Spleen (tissue), 11 donors: ENCODE results near the gene ZBTB17. TPM values are rescaled to one million over a fixed set of nuclear protein-coding genes. Genes with fewer than 3 reads are reported as not detected.
"Not testable (repeated sequence)": the region's sequence is repeated elsewhere in the genome, so short reads cannot be mapped to it uniquely, and the experiment has no call there.

Source experiments
- DNase-seq: peaks from one replicate; pipeline ENCODE4 v3.0.0-alpha.2; 2020
- H3K27ac ChIP-seq, 8 donors: fragments of 200-600 bp; sonication (generic) in 7 of 8; 1 replicate in 4 of 8; 2 replicates in 4 of 8; pipeline versions ENCODE4 v1.5.0 to v1.8.0; 2016 to 2021; ENCODE audit warnings: inconsistent platforms in 4 of 8, mild to moderate bottlenecking in 4 of 8, moderate library complexity in 1 of 8
- H3K27me3 ChIP-seq, 7 donors: fragments of 200-600 bp; sonication (generic) in 6 of 7; replicated peaks in 1 of 7; 1 replicate in 4 of 7; 2 replicates in 3 of 7; pipeline versions ENCODE4 v1.5.0 to v1.8.0; 2016 to 2021; ENCODE audit warnings: inconsistent platforms in 3 of 7, mild to moderate bottlenecking in 1 of 7
- H3K36me3 ChIP-seq, 6 donors: fragments of 200-600 bp; sonication (generic) in 5 of 6; 1 replicate in 4 of 6; 2 replicates in 2 of 6; pipeline versions ENCODE4 v1.5.0 to v1.8.0; 2016 to 2021; ENCODE audit warnings: inconsistent platforms in 2 of 6
- H3K4me1 ChIP-seq, 6 donors: fragments of 200-600 bp; sonication (generic) in 5 of 6; 1 replicate in 3 of 6; 2 replicates in 3 of 6; pipeline versions ENCODE4 v1.5.0 to v1.8.0; 2016 to 2021; ENCODE audit warnings: inconsistent platforms in 3 of 6
- H3K4me3 ChIP-seq, 8 donors: fragments of 200-600 bp; sonication (generic) in 7 of 8; 1 replicate in 4 of 8; 2 replicates in 4 of 8; pipeline versions ENCODE4 v1.5.0 to v1.8.0; 2016 to 2021; ENCODE audit warnings: inconsistent platforms in 4 of 8, mild to moderate bottlenecking in 4 of 8, moderate library complexity in 2 of 8
- H3K9me3 ChIP-seq, 8 donors: fragments of 200-600 bp; sonication (generic) in 7 of 8; 1 replicate in 4 of 8; 2 replicates in 4 of 8; pipeline versions ENCODE4 v1.5.0 to v1.8.0; 2016 to 2021; ENCODE audit warnings: inconsistent platforms in 4 of 8
- POLR2A ChIP-seq, 3 donors: fragments of 450-650 bp; IDR thresholded peaks; one replicate each; pipeline ENCODE4 v1.5.1; 2017; ENCODE audit warnings: antibody characterized with exemption in 3 of 3, mild to moderate bottlenecking in 1 of 3
- POLR2AphosphoS5 ChIP-seq, 3 donors: sonication (generic); formaldehyde crosslinking; IDR thresholded peaks; one replicate each; pipeline ENCODE4 v1.5.1; 2017; ENCODE audit warnings: antibody characterized with exemption in 3 of 3
- WGBS, 5 donors: extraction: QIAGEN DNeasy Blood & Tissue Kit in 3 of 5; methylation state at CpG; one replicate each; pipeline versions ENCODE4 v1.1.5 to v1.1.7; 2013 to 2018; 5-methylcytosine and 5-hydroxymethylcytosine counted together
- intact Hi-C: fragments of 100-400 bp; cut with DNase I; formaldehyde crosslinking; loops from one replicate; pipeline ENCODE4 v1.15.0; 2023; ENCODE audit warnings: low total_unique reads
- polyA plus RNA-seq, 3 donors: library from polyadenylated mRNA; stranded (reverse); fragments of 200-250 nt; gene quantifications; one replicate each; pipeline ENCODE4 v1.2.1, GENCODE V29; 2013
- total RNA-seq, 7 donors: library from RNA; depleted of rRNA in 3 of 7; stranded (reverse); fragments of >200 nt in 3 of 7; fragmentation: NEBNext Ultra II Directional in 4 of 7; extraction: Animal tissue kit (Norgen Biotek cat#: 25700) in 4 of 7; gene quantifications; one replicate each; pipeline versions ENCODE4 v1.1.0 to v1.2.1, GENCODE V29; 2016 to 2021
- TF ChIP-seq, protein P1 (sequence below), 11 experiments: fragments of 200-600 bp in 7 of 11; fragments of 450-650 bp in 4 of 11; sonication (generic) in 4 of 11; IDR thresholded peaks in 8 of 11; conservative IDR thresholded peaks in 3 of 11; 1 replicate in 7 of 11; 2 replicates in 4 of 11; pipeline versions ENCODE4 v1.4.0 to v1.8.0; 2016 to 2021; ENCODE audit warnings: antibody characterized with exemption in 11 of 11, inconsistent platforms in 4 of 11, mild to moderate bottlenecking in 1 of 11
- donor health status: healthy with polysubstance abuse.
- donor health status: DM: no; HTN: no; CAD: no; lungs with moderate emphysema.
- donor health status: DM: no; HTN: no; CAD: no.
- donor health status: Bipolar disorder and iron deficiency.
- donor health status: healthy.
- donor health status: DM: no; HTN: no; CAD: no.
- donor health status: DM: yes; HTN: yes; CAD: no.

The ZBTB17 gene
- total and polyA plus RNA-seq, 10 donors = 36.8 to 139 (median 53.4) TPM

DNA sequence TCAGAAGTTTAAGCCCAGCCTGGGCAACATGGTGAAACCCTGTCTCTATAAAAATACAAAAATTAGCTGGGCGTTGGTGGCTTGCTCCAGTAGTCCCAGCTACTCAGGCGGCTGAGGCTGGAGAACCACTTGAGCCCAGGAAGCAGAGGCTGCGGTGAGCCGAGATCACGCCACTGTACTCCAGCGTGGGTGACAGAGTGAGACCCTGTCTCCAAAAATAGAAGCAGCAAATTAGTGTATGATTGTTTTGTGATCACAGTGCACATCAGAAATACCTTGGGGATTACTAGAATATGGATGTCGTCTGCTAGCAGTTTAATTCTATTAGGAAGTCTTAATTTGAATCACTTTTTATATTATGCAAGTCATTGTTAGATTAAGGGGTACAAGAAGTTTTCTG lies 59.0 kb downstream of the ZBTB17 start:
- peaks cover 0 to 97% (median 53%) of the 10 kb centered on the region in 6 donors for H3K36me3 ChIP-seq
- WGBS, 5 donors = 49 to 88% (median 71%) methylated on average over 7 of the region's 7 CpGs
- TF ChIP-seq POLR2A (IDR thresholded peaks at IDR 0.05) = no peak
- TF ChIP-seq POLR2AphosphoS5 (IDR thresholded peaks at IDR 0.05) = no peak
- TF ChIP-seq, protein P1, sequence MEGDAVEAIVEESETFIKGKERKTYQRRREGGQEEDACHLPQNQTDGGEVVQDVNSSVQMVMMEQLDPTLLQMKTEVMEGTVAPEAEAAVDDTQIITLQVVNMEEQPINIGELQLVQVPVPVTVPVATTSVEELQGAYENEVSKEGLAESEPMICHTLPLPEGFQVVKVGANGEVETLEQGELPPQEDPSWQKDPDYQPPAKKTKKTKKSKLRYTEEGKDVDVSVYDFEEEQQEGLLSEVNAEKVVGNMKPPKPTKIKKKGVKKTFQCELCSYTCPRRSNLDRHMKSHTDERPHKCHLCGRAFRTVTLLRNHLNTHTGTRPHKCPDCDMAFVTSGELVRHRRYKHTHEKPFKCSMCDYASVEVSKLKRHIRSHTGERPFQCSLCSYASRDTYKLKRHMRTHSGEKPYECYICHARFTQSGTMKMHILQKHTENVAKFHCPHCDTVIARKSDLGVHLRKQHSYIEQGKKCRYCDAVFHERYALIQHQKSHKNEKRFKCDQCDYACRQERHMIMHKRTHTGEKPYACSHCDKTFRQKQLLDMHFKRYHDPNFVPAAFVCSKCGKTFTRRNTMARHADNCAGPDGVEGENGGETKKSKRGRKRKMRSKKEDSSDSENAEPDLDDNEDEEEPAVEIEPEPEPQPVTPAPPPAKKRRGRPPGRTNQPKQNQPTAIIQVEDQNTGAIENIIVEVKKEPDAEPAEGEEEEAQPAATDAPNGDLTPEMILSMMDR (IDR thresholded peaks at IDR 0.05 in 8 of 11, conservative IDR thresholded peaks at IDR 0.05 in 3 of 11) = no peak
- intact Hi-C loops = loop anchor here (10.0 kb wide), 1 partner anchor 62 kb away; no protein-coding TSS in a partner anchor
- no peaks in the 10 kb centered on the region for H3K27me3 ChIP-seq
- no peaks in the 10 kb centered on the region for H3K9me3 ChIP-seq
- DNase-seq = no peak
- H3K27ac ChIP-seq = peak overlapping the region in 6 of 8 donors; percentile 55 to 78 (median 61)
- H3K4me1 ChIP-seq = peaks cover 13 to 50% (median 31%) of the 10 kb centered on the region in 6 donors
- H3K4me3 ChIP-seq = peak overlapping the region in 1 of 8 donors; percentile 38

- H3K9me3 ChIP-seq = no peaks in the 10 kb centered on the region
- 55 to 86% (median 71%) methylated on average over 4 of the region's 4 CpGs for WGBS, 5 donors
- intact Hi-C loops = loop anchor here (10.0 kb wide), 1 partner anchor 62 kb away; no protein-coding TSS in a partner anchor
- H3K4me3 ChIP-seq = peak overlapping the region in 3 of 8 donors; percentile 18 to 38 (median 22)
- DNase-seq = no peak
- no peaks in the 10 kb centered on the region for H3K27me3 ChIP-seq
- H3K27ac ChIP-seq = peak overlapping the region in 6 of 8 donors; percentile 55 to 78 (median 61)
- TF ChIP-seq POLR2AphosphoS5 (IDR thresholded peaks at IDR 0.05) = no peak
- no peak for TF ChIP-seq POLR2A (IDR thresholded peaks at IDR 0.05)
- TF ChIP-seq, protein P1 (IDR thresholded peaks at IDR 0.05 in 8 of 11, conservative IDR thresholded peaks at IDR 0.05 in 3 of 11) = no peak
- peaks cover 13 to 50% (median 31%) of the 10 kb centered on the region in 6 donors for H3K4me1 ChIP-seq
- H3K36me3 ChIP-seq = peaks cover 0 to 97% (median 53%) of the 10 kb centered on the region in 6 donors
Observed at GRCh38 chr1:15916417-15916816, 59.5 kb downstream of the ZBTB17 start.

GRCh38 chr1:15915991-15916390 lies 59.9 kb downstream of the ZBTB17 start:
- TF ChIP-seq POLR2A (IDR thresholded peaks at IDR 0.05) (no peak), POLR2AphosphoS5 (IDR thresholded peaks at IDR 0.05) (no peak)
- TF ChIP-seq, protein P1 (IDR thresholded peaks at IDR 0.05 in 8 of 11, conservative IDR thresholded peaks at IDR 0.05 in 3 of 11) = no peak
- peaks cover 13 to 50% (median 31%) of the 10 kb centered on the region in 6 donors for H3K4me1 ChIP-seq
- intact Hi-C loops = loop anchor here (10.0 kb wide), 1 partner anchor 61 kb away; no protein-coding TSS in a partner anchor
- 22 to 42% (median 32%) methylated on average over 4 of the region's 4 CpGs for WGBS, 5 donors
- H3K4me3 ChIP-seq = peak overlapping the region in 5 of 8 donors; percentile 1 to 38 (median 18)
- peaks cover 0 to 97% (median 53%) of the 10 kb centered on the region in 6 donors for H3K36me3 ChIP-seq
- no peaks in the 10 kb centered on the region for H3K27me3 ChIP-seq
- peak overlapping the region in 5 of 8 donors; percentile 55 to 78 (median 64) for H3K27ac ChIP-seq
- H3K9me3 ChIP-seq = no peaks in the 10 kb centered on the region
- no peak for DNase-seq

- H3K4me1 ChIP-seq = peaks cover 13 to 43% (median 29%) of the 10 kb centered on the region in 6 donors
- peak overlapping the region in 1 of 8 donors; percentile 16 for H3K27ac ChIP-seq
- H3K9me3 ChIP-seq, H3K4me3 ChIP-seq, H3K27me3 ChIP-seq, DNase-seq: not testable (repeated sequence)
- 97 to 99% (median 98%) methylated on average over 3 of the region's 3 CpGs for WGBS, 5 donors
- intact Hi-C loops = loop anchor here (10.0 kb wide), 1 partner anchor 59 kb away; no protein-coding TSS in a partner anchor
- peaks cover 0 to 96% (median 50%) of the 10 kb centered on the region in 6 donors for H3K36me3 ChIP-seq
Observed at GRCh38 chr1:15913607-15914006, 62.3 kb downstream of the ZBTB17 start.
